ENCODE results near the gene NPAS2.

Gene NPAS2

DNA sequence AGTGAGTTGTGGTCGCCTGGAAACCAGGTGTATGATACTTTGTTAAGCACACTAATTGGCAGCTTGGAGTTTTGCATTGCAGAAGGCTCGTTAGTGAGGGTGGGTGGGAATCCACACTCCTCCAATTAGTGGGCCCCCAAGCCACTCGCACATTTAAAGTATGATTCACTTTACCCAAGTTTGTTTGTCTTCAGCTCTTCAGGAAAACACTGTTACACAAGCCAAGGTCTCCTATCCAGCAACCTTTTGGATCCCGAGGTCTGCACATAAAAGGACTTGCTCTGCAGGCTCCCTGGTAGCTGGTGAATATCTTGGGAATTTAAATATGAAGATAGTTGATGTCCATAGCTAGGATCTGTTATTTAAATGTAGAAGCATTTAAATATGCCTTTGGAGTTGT, 66.1 kb downstream of the NPAS2 start:
- no peak overlapping the region for H3K4me3 Mint-ChIP-seq
- H3K27me3 Mint-ChIP-seq (ENCODE audit: low read depth) = peaks cover 15% of the 10 kb centered on the region
- H3K36me3 Mint-ChIP-seq (ENCODE audit: low read depth) = no peaks in the 10 kb centered on the region
- H3K27ac Mint-ChIP-seq = no peak overlapping the region
- TF ChIP-seq, protein P1, sequence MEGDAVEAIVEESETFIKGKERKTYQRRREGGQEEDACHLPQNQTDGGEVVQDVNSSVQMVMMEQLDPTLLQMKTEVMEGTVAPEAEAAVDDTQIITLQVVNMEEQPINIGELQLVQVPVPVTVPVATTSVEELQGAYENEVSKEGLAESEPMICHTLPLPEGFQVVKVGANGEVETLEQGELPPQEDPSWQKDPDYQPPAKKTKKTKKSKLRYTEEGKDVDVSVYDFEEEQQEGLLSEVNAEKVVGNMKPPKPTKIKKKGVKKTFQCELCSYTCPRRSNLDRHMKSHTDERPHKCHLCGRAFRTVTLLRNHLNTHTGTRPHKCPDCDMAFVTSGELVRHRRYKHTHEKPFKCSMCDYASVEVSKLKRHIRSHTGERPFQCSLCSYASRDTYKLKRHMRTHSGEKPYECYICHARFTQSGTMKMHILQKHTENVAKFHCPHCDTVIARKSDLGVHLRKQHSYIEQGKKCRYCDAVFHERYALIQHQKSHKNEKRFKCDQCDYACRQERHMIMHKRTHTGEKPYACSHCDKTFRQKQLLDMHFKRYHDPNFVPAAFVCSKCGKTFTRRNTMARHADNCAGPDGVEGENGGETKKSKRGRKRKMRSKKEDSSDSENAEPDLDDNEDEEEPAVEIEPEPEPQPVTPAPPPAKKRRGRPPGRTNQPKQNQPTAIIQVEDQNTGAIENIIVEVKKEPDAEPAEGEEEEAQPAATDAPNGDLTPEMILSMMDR (IDR thresholded peaks at IDR 0.05; ENCODE audit: unreplicated experiment in 3 of 3) = no peak
- H3K4me1 Mint-ChIP-seq = peaks cover 18% of the 10 kb centered on the region
- no peaks in the 10 kb centered on the region for H3K9me3 Mint-ChIP-seq

DNA sequence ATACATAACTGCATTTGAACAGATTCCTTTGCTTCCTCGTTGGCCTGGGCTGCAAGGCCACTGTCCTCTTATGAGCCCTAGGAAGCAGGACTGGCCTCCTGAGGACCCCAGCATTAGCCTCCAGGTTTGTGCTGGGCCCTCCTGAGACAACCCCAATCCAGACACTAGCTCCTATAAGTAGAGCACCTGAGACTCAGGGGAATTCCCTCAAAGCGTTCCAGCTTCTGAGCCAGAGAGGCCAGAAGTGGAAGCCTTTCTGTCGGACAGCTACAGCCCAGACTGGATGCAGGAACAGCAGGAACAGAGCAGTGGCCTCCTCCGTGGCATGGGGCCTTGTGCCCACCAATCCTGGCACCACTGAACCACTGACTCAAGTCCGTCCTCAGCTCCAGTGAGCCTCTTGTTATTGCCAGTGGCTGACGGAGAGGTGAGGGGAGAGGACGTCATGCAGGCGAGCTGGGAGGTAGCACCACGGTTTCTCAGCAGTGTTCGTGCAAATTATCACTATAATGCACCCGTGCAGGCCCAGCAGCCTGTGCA, 67.2 kb downstream of the NPAS2 start:
- Mint-ChIP-seq H3K36me3 (ENCODE audit: low read depth) (no peaks in the 10 kb centered on the region), H3K4me3 (no peak overlapping the region), H3K9me3 (no peaks in the 10 kb centered on the region), H3K27me3 (ENCODE audit: low read depth) (peaks cover 8% of the 10 kb centered on the region), H3K27ac (no peak overlapping the region), H3K4me1 (peaks cover 26% of the 10 kb centered on the region)
- TF ChIP-seq, protein P1 (IDR thresholded peaks at IDR 0.05; ENCODE audit: unreplicated experiment in 3 of 3) = no peak

GRCh38 chr2:100887713-100888495, 68.0 kb downstream of the NPAS2 start:
- TF ChIP-seq, protein P1 (IDR thresholded peaks at IDR 0.05; ENCODE audit: unreplicated experiment in 3 of 3) = no peak
- H3K27me3 Mint-ChIP-seq (ENCODE audit: low read depth) = peaks cover 2% of the 10 kb centered on the region
- no peaks in the 10 kb centered on the region for H3K9me3 Mint-ChIP-seq
- no peak overlapping the region for H3K4me3 Mint-ChIP-seq
- H3K4me1 Mint-ChIP-seq = peaks cover 22% of the 10 kb centered on the region
- H3K27ac Mint-ChIP-seq = no peak overlapping the region
- no peaks in the 10 kb centered on the region for H3K36me3 Mint-ChIP-seq (ENCODE audit: low read depth)

- Mint-ChIP-seq H3K4me1 (peaks cover 18% of the 10 kb centered on the region), H3K4me3 (no peak overlapping the region), H3K36me3 (ENCODE audit: low read depth) (no peaks in the 10 kb centered on the region), H3K27ac (no peak overlapping the region), H3K9me3 (no peaks in the 10 kb centered on the region), H3K27me3 (ENCODE audit: low read depth) (no peaks in the 10 kb centered on the region)
- TF ChIP-seq, protein P1 (IDR thresholded peaks at IDR 0.05; ENCODE audit: unreplicated experiment in 3 of 3) = no peak
Measured at GRCh38 chr2:100888601-100889000, 68.7 kb downstream of the NPAS2 start.

GRCh38 chr2:100889286-100889685, 69.3 kb downstream of the NPAS2 start:
- TF ChIP-seq, protein P1 (IDR thresholded peaks at IDR 0.05; ENCODE audit: unreplicated experiment in 3 of 3) = no peak
- Mint-ChIP-seq H3K4me1 (peaks cover 11% of the 10 kb centered on the region), H3K4me3 (no peak overlapping the region), H3K9me3 (no peaks in the 10 kb centered on the region), H3K27me3 (ENCODE audit: low read depth) (no peaks in the 10 kb centered on the region), H3K27ac (no peak overlapping the region), H3K36me3 (ENCODE audit: low read depth) (no peaks in the 10 kb centered on the region)
